ENCODE data around the gene VPS41.
A peak's percentile ranks its signal among the peaks of the same experiment; 100 is the strongest.

VPS41 gene

DNA sequence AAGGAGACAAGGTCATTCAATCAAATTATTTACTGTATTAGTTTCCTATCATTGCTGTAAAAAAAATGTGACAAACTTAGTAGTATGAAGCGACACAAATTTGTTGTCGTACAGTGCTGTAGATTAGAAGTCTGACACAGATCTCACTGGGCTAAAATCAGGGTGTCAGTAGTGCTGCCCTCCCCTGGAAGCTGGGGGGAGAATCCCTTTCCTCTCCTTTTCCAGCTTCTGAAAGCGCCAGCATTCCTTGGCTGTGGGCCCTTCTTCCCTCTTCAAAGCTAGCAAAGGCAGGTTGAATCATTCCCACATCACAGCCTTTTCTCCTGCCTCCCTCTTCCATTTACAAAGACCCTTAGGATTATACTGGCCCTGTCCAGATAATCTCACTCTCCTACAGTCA lies 28.0 kb downstream of the VPS41 start:
- TF ChIP-seq MYC (IDR thresholded peaks at IDR 0.05; ENCODE audit: low read depth, low read length): no peak
- TF ChIP-seq, protein P1, sequence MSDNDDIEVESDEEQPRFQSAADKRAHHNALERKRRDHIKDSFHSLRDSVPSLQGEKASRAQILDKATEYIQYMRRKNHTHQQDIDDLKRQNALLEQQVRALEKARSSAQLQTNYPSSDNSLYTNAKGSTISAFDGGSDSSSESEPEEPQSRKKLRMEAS (IDR thresholded peaks at IDR 0.05; ENCODE audit: low read depth, low read length): no peak
- TF ChIP-seq, protein P2, sequence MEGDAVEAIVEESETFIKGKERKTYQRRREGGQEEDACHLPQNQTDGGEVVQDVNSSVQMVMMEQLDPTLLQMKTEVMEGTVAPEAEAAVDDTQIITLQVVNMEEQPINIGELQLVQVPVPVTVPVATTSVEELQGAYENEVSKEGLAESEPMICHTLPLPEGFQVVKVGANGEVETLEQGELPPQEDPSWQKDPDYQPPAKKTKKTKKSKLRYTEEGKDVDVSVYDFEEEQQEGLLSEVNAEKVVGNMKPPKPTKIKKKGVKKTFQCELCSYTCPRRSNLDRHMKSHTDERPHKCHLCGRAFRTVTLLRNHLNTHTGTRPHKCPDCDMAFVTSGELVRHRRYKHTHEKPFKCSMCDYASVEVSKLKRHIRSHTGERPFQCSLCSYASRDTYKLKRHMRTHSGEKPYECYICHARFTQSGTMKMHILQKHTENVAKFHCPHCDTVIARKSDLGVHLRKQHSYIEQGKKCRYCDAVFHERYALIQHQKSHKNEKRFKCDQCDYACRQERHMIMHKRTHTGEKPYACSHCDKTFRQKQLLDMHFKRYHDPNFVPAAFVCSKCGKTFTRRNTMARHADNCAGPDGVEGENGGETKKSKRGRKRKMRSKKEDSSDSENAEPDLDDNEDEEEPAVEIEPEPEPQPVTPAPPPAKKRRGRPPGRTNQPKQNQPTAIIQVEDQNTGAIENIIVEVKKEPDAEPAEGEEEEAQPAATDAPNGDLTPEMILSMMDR (IDR thresholded peaks at IDR 0.05; ENCODE audit: low read depth, low read length): no peak
- TF ChIP-seq POLR2A (IDR thresholded peaks at IDR 0.05; ENCODE audit: extremely low read depth, insufficient read length): no peak
- no peak for DNase-seq (ENCODE audit: low read depth)
- no peak overlapping the region for H3K4me3 ChIP-seq (ENCODE audit: low read depth, low read length)

DNA sequence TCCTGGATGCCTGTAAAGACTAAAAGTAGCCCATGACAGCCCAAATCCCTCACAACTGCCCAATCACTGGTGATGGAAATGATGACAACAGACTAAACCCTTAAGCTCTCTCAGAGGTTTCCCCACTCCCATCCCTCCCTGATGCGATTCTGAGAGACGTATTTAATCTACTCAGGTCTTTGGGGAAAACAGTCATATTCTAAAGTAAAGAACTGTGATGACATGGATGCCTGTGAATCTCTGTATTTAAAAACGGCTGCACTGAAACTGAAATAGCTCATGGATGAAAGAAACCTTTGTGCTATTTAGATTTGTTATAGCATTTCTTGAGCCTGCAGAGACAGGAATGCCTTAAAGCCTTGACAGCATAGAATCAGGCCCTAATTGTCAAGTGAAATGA lies 28.5 kb downstream of the VPS41 start:
- H3K4me3 ChIP-seq (ENCODE audit: low read depth, low read length): no peak overlapping the region
- TF ChIP-seq, protein P2 (IDR thresholded peaks at IDR 0.05; ENCODE audit: low read depth, low read length): no peak
- TF ChIP-seq, protein P1 (IDR thresholded peaks at IDR 0.05; ENCODE audit: low read depth, low read length): no peak
- no peak for TF ChIP-seq POLR2A (IDR thresholded peaks at IDR 0.05; ENCODE audit: extremely low read depth, insufficient read length)
- DNase-seq (ENCODE audit: low read depth): no peak

DNA sequence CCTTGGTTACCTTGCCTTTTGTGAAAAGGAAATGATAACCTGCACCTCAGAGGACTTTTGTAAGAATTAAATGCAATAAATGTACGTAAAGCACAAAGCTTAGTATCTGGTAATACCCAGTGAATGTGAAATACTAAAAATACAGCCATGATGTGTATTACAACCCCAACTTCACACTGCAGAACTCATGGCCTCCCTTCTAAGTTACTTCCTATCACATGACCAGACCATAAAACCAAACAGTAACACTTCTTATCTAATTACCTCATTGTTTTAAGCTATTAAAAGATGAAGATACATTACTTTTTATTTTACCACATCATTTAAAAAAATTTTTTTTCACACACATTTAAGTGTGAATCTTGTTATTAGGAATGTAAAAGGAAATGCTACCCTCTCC lies 29.0 kb downstream of the VPS41 start:
- TF ChIP-seq, protein P2 (IDR thresholded peaks at IDR 0.05; ENCODE audit: low read depth, low read length): no peak
- TF ChIP-seq MYC (IDR thresholded peaks at IDR 0.05; ENCODE audit: low read depth, low read length) (no peak), POLR2A (IDR thresholded peaks at IDR 0.05; ENCODE audit: extremely low read depth, insufficient read length) (no peak)
- TF ChIP-seq, protein P1 (IDR thresholded peaks at IDR 0.05; ENCODE audit: low read depth, low read length): 0 out of 2 replicates have a peak, but pooled peaks have one; percentile 11
- no peak for DNase-seq (ENCODE audit: low read depth)
- H3K4me3 ChIP-seq (ENCODE audit: low read depth, low read length): no peak overlapping the region

DNA sequence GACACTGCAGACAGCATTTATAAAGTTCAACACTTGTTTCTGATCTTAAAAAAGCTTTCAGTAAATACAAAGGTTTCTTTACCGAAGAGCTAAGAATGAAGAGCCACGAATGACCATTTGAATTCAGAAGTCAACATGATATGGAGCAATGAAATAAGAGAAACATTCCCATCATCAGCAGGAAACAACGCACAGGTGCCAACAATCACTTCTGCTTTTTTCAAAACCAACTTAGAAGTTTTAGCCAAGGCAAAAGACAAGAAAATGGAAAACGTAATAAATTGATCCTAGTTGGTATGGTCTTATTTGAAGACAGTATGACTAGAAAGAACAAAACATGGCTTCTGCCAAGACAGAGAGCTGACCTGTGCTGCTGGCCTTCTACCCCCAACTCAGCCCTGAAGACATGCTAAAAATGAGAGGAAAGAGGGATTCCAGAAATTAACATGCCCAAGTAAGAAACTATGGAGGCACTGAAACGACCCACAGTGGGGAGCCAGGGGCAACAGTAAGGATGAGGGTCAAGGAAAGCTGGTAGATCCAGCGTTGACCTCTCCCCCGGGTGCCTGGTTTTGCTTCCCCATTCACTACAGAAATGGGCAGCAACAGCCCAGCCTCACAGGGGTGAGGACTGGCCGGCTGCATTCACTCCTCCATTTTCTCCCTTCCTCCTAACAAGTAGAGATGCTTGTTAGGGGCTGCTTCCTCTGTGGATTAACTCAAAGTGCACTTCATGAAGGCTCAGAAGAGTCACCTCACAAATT lies 30.1 kb downstream of the VPS41 start:
- DNase-seq (ENCODE audit: low read depth): peak; percentile 13
- no peak overlapping the region for H3K4me3 ChIP-seq (ENCODE audit: low read depth, low read length)
- TF ChIP-seq POLR2A (IDR thresholded peaks at IDR 0.05; ENCODE audit: extremely low read depth, insufficient read length): no peak
- TF ChIP-seq, protein P1 (IDR thresholded peaks at IDR 0.05; ENCODE audit: low read depth, low read length): no peak

DNA sequence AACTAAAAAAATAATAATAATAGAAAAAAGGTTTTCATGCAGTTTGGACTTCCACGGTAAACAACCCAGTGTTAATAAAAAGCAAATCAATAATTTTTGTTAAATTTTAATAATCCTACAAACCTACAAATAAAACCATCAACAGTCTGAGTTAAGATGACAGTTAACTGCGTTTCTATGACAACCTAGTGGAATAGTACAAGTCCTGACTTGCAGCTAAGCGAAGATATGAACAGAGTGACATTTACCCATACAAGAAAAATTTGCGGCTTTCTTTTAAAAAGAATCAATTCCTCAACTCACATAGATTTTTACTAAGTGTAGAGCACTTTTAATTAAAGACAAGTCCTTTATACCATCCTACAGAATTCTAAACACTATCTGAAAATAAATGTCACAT lies 35.6 kb downstream of the VPS41 start:
- TF ChIP-seq POLR2A (IDR thresholded peaks at IDR 0.05; ENCODE audit: extremely low read depth, insufficient read length) (no peak), MYC (IDR thresholded peaks at IDR 0.05; ENCODE audit: low read depth, low read length) (no peak)
- TF ChIP-seq, protein P1 (IDR thresholded peaks at IDR 0.05; ENCODE audit: low read depth, low read length): no peak
- TF ChIP-seq, protein P2 (IDR thresholded peaks at IDR 0.05; ENCODE audit: low read depth, low read length): no peak
- DNase-seq (ENCODE audit: low read depth): no peak
- H3K4me3 ChIP-seq (ENCODE audit: low read depth, low read length): no peak overlapping the region

DNA sequence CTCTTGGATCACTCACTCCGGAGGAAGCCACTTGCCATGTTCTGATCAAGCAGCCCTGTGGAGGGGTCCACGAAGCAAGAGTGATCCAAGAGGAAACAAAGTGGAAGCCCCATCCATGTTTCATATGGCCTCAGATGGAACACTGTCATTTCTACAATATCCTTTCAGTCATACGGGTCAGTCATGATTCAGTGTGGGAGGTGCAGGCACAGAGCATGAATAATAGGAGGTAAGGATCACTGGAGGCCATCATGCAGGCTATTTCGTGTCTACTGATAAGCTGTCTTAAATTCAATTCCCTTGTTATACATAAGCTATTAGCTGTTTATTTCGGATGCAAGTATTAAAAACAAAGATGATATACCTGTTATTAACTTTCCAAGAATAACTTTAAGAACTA lies 36.8 kb downstream of the VPS41 start:
- TF ChIP-seq POLR2A (IDR thresholded peaks at IDR 0.05; ENCODE audit: extremely low read depth, insufficient read length) (no peak), MYC (IDR thresholded peaks at IDR 0.05; ENCODE audit: low read depth, low read length) (no peak)
- TF ChIP-seq, protein P2 (IDR thresholded peaks at IDR 0.05; ENCODE audit: low read depth, low read length): no peak
- TF ChIP-seq, protein P1 (IDR thresholded peaks at IDR 0.05; ENCODE audit: low read depth, low read length): no peak
- H3K4me3 ChIP-seq (ENCODE audit: low read depth, low read length): no peak overlapping the region
- DNase-seq (ENCODE audit: low read depth): no peak

Measured in NB4 (cell line).